H9 (cell line): ENCODE results near the gene KIF13A. TPM values are rescaled to one million over a fixed set of nuclear protein-coding genes. Genes with fewer than 3 reads are reported as not detected.
A peak's percentile ranks its signal among the peaks of the same experiment; 100 is the strongest.

Experiments
- DNase-seq: peaks from one replicate; pipeline ENCODE4 v3.0.0-alpha.2; 2017
- H2AFZ ChIP-seq: one replicate; pipeline ENCODE4 v1.6.1; 2013; ENCODE audit warnings: mild to moderate bottlenecking, low read length, control low read depth, moderate library complexity
- H2AK5ac ChIP-seq: 2 replicates; pipeline ENCODE4 v1.6.1; 2013; ENCODE audit warnings: low read length, control low read depth, mixed read lengths; ENCODE audit not compliant: insufficient read length
- H2BK120ac ChIP-seq: one replicate; pipeline ENCODE4 v1.6.1; 2013; ENCODE audit warnings: low read depth, mild to moderate bottlenecking, low read length, control low read depth, inconsistent platforms; ENCODE audit not compliant: poor library complexity, severe bottlenecking
- H2BK12ac ChIP-seq: 2 replicates; pipeline ENCODE4 v1.6.1; 2013; ENCODE audit warnings: low read length, control low read depth, mixed read lengths, low read depth; ENCODE audit not compliant: insufficient read length
- H2BK15ac ChIP-seq: 2 replicates; pipeline ENCODE4 v1.6.1; 2013; ENCODE audit warnings: low read depth, low read length, control low read depth
- H2BK20ac ChIP-seq: one replicate; pipeline ENCODE4 v1.6.1; 2013; ENCODE audit warnings: low read depth, mild to moderate bottlenecking, low read length, control low read depth, inconsistent platforms; ENCODE audit not compliant: poor library complexity, severe bottlenecking
- H2BK5ac ChIP-seq: 2 replicates; pipeline ENCODE4 v1.6.1; 2013; ENCODE audit warnings: low read length, control low read depth, mixed read lengths; ENCODE audit not compliant: insufficient read length
- H3K14ac ChIP-seq: 2 replicates; pipeline ENCODE4 v1.6.1; 2013; ENCODE audit warnings: low read length, control low read depth; ENCODE audit not compliant: insufficient read depth
- H3K18ac ChIP-seq: 2 replicates; pipeline ENCODE4 v1.6.1; 2013; ENCODE audit warnings: low read depth, mild to moderate bottlenecking, mixed read lengths, low read length, control low read depth; ENCODE audit not compliant: insufficient read length
- H3K23ac ChIP-seq: 2 replicates; pipeline ENCODE4 v1.6.1; 2013; ENCODE audit warnings: low read length, control low read depth, mixed read lengths, low read depth; ENCODE audit not compliant: insufficient read length
- H3K23me2 ChIP-seq: 2 replicates; pipeline ENCODE4 v1.6.1; 2013; ENCODE audit warnings: low read depth, mild to moderate bottlenecking, mixed read lengths, low read length, control low read depth; ENCODE audit not compliant: insufficient read length, poor library complexity, severe bottlenecking
- H3K27ac ChIP-seq: 2 replicates; pipeline ENCODE4 v1.5.1; 2013; ENCODE audit warnings: low read length, control low read depth, mixed read lengths, low read depth; ENCODE audit not compliant: insufficient read length
- H3K27me3 ChIP-seq: 2 replicates; pipeline ENCODE4 v1.6.1; 2013; ENCODE audit warnings: low read length, control low read depth, inconsistent platforms; ENCODE audit not compliant: insufficient read depth
- H3K4ac ChIP-seq: 2 replicates; pipeline ENCODE4 v1.6.1; 2013; ENCODE audit warnings: low read depth, mild to moderate bottlenecking, control low read depth, inconsistent platforms, low read length, moderate library complexity
- H3K4me1 ChIP-seq: 2 replicates; pipeline ENCODE4 v1.6.1; 2013; ENCODE audit warnings: low read length, control low read depth, inconsistent platforms; ENCODE audit not compliant: insufficient read depth
- H3K4me2 ChIP-seq: 2 replicates; pipeline ENCODE4 v1.6.1; 2013; ENCODE audit warnings: low read length, control low read depth, mixed read lengths; ENCODE audit not compliant: insufficient read length, insufficient read depth
- H3K56ac ChIP-seq: 2 replicates; pipeline ENCODE4 v1.6.1; 2013; ENCODE audit warnings: low read depth, mild to moderate bottlenecking, mixed read lengths, low read length, control low read depth; ENCODE audit not compliant: insufficient read length
- H3K79me1 ChIP-seq: 2 replicates; pipeline ENCODE4 v1.6.1; 2013; ENCODE audit warnings: low read depth, mild to moderate bottlenecking, moderate library complexity, low read length, control low read depth, inconsistent platforms; ENCODE audit not compliant: insufficient read depth, poor library complexity, severe bottlenecking
- H3K79me2 ChIP-seq: 2 replicates; pipeline ENCODE4 v1.6.1; 2013; ENCODE audit warnings: low read length, control low read depth, inconsistent platforms; ENCODE audit not compliant: insufficient read depth
- H3K9ac ChIP-seq: 2 replicates; pipeline ENCODE4 v1.6.1; 2013; ENCODE audit warnings: low read length, control low read depth, mixed read lengths; ENCODE audit not compliant: insufficient read length; ENCODE audit errors: extremely low read depth
- H3K9me3 ChIP-seq: one replicate; pipeline ENCODE4 v1.6.1; 2013; ENCODE audit warnings: low read depth, low read length, inconsistent platforms; ENCODE audit not compliant: control insufficient read depth
- H3T11ph ChIP-seq: one replicate; pipeline ENCODE4 v1.6.1; 2013; ENCODE audit warnings: mild to moderate bottlenecking, low read length, control low read depth, inconsistent platforms
- H4K20me1 ChIP-seq: one replicate; pipeline ENCODE4 v1.6.1; 2013; ENCODE audit not compliant: control insufficient read depth, insufficient read length, insufficient read depth
- H4K5ac ChIP-seq: 2 replicates; pipeline ENCODE4 v1.6.1; 2013; ENCODE audit warnings: low read depth, mild to moderate bottlenecking, mixed read lengths, low read length, control low read depth; ENCODE audit not compliant: insufficient read length
- H4K8ac ChIP-seq: replicated peaks from 2 replicates; pipeline ENCODE4 v1.6.1; 2013; ENCODE audit warnings: low read length, control low read depth, mixed read lengths, low read depth; ENCODE audit not compliant: insufficient read length
- H4K91ac ChIP-seq: 2 replicates; pipeline ENCODE4 v1.6.1; 2013; ENCODE audit warnings: low read depth, mild to moderate bottlenecking, moderate library complexity, mixed read lengths, low read length, control low read depth; ENCODE audit not compliant: insufficient read length
- H3K27ac Mint-ChIP-seq, 3 experiments: 2 replicates in 2 of 3; 3 replicates in 1 of 3; pipeline ENCODE4 v1.8.0; 2020 to 2021; ENCODE audit warnings: mixed read lengths in 3 of 3, mild to moderate bottlenecking in 1 of 3, moderate library complexity in 1 of 3
- H3K27me3 Mint-ChIP-seq: 2 replicates; pipeline ENCODE4 v1.8.0; 2021; ENCODE audit warnings: low read depth, mild to moderate bottlenecking, moderate library complexity, mixed read lengths
- H3K36me3 Mint-ChIP-seq, 3 experiments: 2 replicates in 2 of 3; 3 replicates in 1 of 3; pipeline ENCODE4 v1.8.0; 2020 to 2021; ENCODE audit warnings: low read depth in 3 of 3, mixed read lengths in 3 of 3; ENCODE audit not compliant: insufficient read depth in 1 of 3
- H3K4me1 Mint-ChIP-seq, 2 experiments: 2 replicates each; pipeline ENCODE4 v1.8.0; 2020; ENCODE audit warnings: mixed read lengths in 2 of 2
- H3K4me3 Mint-ChIP-seq, 2 experiments: 2 replicates in 1 of 2; 3 replicates in 1 of 2; pipeline ENCODE4 v1.8.0; 2020 to 2021; ENCODE audit warnings: mild to moderate bottlenecking in 2 of 2, mixed read lengths in 2 of 2, moderate library complexity in 1 of 2
- H3K9me3 Mint-ChIP-seq, 2 experiments: 2 replicates in 1 of 2; 3 replicates in 1 of 2; pipeline ENCODE4 v1.8.0; 2020; ENCODE audit warnings: mild to moderate bottlenecking in 2 of 2, mixed read lengths in 2 of 2, moderate library complexity in 1 of 2
- WGBS: extraction: QIAGEN DNeasy Blood & Tissue Kit; methylation state at CpG from one replicate; pipeline ENCODE4 v1.1.7; 2013; ENCODE audit warnings: missing lambda C conversion rate, low lambda C conversion rate, mixed read lengths; ENCODE audit not compliant: insufficient read length; ENCODE audit errors: extremely low coverage; 5-methylcytosine and 5-hydroxymethylcytosine counted together
- total RNA-seq: library from RNA; stranded (reverse); gene quantifications from 2 replicates; pipeline ENCODE4 v1.2.1, GENCODE V29; 2021
- TF ChIP-seq, protein P1 (sequence below): fragments of 200-600 bp; sonication (generic); conservative IDR thresholded peaks from 3 replicates; pipeline ENCODE4 v1.8.0; 2021; ENCODE audit warnings: antibody characterized with exemption, mild to moderate bottlenecking

Gene KIF13A
- total RNA-seq, 1 experiment from 2014 or later, result 38.2 TPM

DNA sequence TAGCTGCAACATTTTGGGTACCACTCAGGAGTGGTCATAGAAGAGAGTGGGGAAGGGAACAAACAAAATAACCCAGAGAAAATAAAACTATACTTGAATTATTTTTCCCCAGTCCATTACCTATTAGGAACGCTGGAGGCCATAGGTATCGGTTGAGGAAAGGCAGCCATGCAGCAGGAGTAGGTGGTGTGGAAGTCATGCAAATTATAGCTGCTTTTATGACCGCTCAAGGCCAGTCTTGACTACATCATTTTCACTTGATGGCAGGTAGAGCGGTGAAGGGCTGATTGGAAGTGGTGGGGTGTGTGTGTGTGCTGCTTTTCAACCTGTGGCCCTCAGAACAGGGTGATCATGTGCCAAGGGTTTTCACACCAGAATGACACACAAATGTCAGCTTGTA lies 36.5 kb upstream of the KIF13A start:
- H3K79me2 ChIP-seq, result no peaks in the 10 kb centered on the region
- H3K9me3 Mint-ChIP-seq, result peaks cover 0 to 3% of the 10 kb centered on the region in 2 experiments; a peak in 3 of 5 replicates
- no peak overlapping the region for H2BK12ac ChIP-seq
- H3K4me2 ChIP-seq, result no peak overlapping the region
- H3K9me3 ChIP-seq, result no peaks in the 10 kb centered on the region
- no CpG with 5 or more reads among the region's 4 CpGs for WGBS
- no peak overlapping the region for H2BK20ac ChIP-seq
- no peak overlapping the region for H2AK5ac ChIP-seq
- H3K56ac ChIP-seq, result no peak overlapping the region
- no peak overlapping the region for H3K23ac ChIP-seq
- no peaks in the 10 kb centered on the region for H4K20me1 ChIP-seq
- no peak for DNase-seq
- H2AFZ ChIP-seq, result no peak overlapping the region
- H4K8ac ChIP-seq, result no peak overlapping the region
- H2BK15ac ChIP-seq, result no peak overlapping the region
- peak overlapping the region; percentile 36 to 96 (median 57); a peak in 4 of 7 replicates for H3K27ac Mint-ChIP-seq
- no peak overlapping the region for H3K9ac ChIP-seq
- H3K27ac ChIP-seq, result no peak overlapping the region
- H3K23me2 ChIP-seq, result no peaks in the 10 kb centered on the region
- H3K79me1 ChIP-seq, result no peaks in the 10 kb centered on the region
- H3K27me3 Mint-ChIP-seq, result no peaks in the 10 kb centered on the region
- TF ChIP-seq, protein P1, sequence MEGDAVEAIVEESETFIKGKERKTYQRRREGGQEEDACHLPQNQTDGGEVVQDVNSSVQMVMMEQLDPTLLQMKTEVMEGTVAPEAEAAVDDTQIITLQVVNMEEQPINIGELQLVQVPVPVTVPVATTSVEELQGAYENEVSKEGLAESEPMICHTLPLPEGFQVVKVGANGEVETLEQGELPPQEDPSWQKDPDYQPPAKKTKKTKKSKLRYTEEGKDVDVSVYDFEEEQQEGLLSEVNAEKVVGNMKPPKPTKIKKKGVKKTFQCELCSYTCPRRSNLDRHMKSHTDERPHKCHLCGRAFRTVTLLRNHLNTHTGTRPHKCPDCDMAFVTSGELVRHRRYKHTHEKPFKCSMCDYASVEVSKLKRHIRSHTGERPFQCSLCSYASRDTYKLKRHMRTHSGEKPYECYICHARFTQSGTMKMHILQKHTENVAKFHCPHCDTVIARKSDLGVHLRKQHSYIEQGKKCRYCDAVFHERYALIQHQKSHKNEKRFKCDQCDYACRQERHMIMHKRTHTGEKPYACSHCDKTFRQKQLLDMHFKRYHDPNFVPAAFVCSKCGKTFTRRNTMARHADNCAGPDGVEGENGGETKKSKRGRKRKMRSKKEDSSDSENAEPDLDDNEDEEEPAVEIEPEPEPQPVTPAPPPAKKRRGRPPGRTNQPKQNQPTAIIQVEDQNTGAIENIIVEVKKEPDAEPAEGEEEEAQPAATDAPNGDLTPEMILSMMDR, result no peak
- no peak overlapping the region for H3T11ph ChIP-seq
- H3K27me3 ChIP-seq, result no peaks in the 10 kb centered on the region
- peaks cover 11% of the 10 kb centered on the region for H3K4me1 ChIP-seq
- no peak overlapping the region for H4K5ac ChIP-seq
- no peak overlapping the region; the same call in 1 of the 2 replicates for H3K4ac ChIP-seq
- H3K36me3 Mint-ChIP-seq, result peaks cover 0 to 11% (median 2%) of the 10 kb centered on the region in 3 experiments; a peak in 3 of 7 replicates
- no peak overlapping the region for H3K14ac ChIP-seq
- H4K91ac ChIP-seq, result no peak overlapping the region
- no peak overlapping the region for H2BK120ac ChIP-seq
- H3K4me3 Mint-ChIP-seq, result peak overlapping the region in 1 of 2 experiments; percentile 49; a peak in 1 of 5 replicates
- no peak overlapping the region for H2BK5ac ChIP-seq
- peaks cover 41 to 46% of the 10 kb centered on the region in 2 experiments for H3K4me1 Mint-ChIP-seq
- peak overlapping the region; percentile 5 for H3K18ac ChIP-seq
